MCF 10A (cell line): ENCODE data around the gene GXYLT2. TPM values are rescaled to one million over a fixed set of nuclear protein-coding genes. Genes with fewer than 3 reads are reported as not detected.

Source experiments
- BruUV-seq: library from RNA; stranded (reverse); fragments of 400-500 nt; replicated peaks from 2 replicates; lab custom pipeline; 2021; lab: Mats Ljungman, UMichigan
- CTCF ChIA-PET: fragments of 300-600 bp; sonication (Branson Sonifier 250); formaldehyde crosslinking; extraction: SDS; loops from one replicate; lab custom pipeline; 2021; ENCODE audit warnings: antibody characterized with exemption, inconsistent platforms; lab: Yijun Ruan, JAX
- POLR2A ChIA-PET: fragments of 300-600, 350-650 bp; sonication (Branson Sonifier 250); formaldehyde crosslinking; extraction: SDS; loops from one replicate; lab custom pipeline; 2020; ENCODE audit warnings: antibody characterized with exemption, inconsistent platforms; lab: Yijun Ruan, JAX
- DNase-seq: peaks from one replicate; pipeline ENCODE4 v3.0.0-alpha.2; 2018; ENCODE audit not compliant: unreplicated experiment
- H3K27ac Mint-ChIP-seq: one replicate; pipeline ENCODE4 v1.8.0; 2022; ENCODE audit warnings: mild to moderate bottlenecking, low read depth, mixed read lengths; ENCODE audit not compliant: unreplicated experiment
- H3K27me3 Mint-ChIP-seq: one replicate; pipeline ENCODE4 v1.8.0; 2022; ENCODE audit warnings: mixed read lengths; ENCODE audit not compliant: insufficient read depth, unreplicated experiment
- H3K36me3 Mint-ChIP-seq: one replicate; pipeline ENCODE4 v1.8.0; 2022; ENCODE audit warnings: mild to moderate bottlenecking, moderate library complexity, mixed read lengths; ENCODE audit not compliant: insufficient read depth, unreplicated experiment
- H3K4me1 Mint-ChIP-seq: one replicate; pipeline ENCODE4 v1.8.0; 2022; ENCODE audit warnings: mixed read lengths; ENCODE audit not compliant: insufficient read depth, unreplicated experiment
- H3K4me3 Mint-ChIP-seq: one replicate; pipeline ENCODE4 v1.8.0; 2022; ENCODE audit warnings: mild to moderate bottlenecking, moderate library complexity, mixed read lengths; ENCODE audit not compliant: unreplicated experiment
- H3K9me3 Mint-ChIP-seq: one replicate; pipeline ENCODE4 v1.8.0; 2022; ENCODE audit warnings: mixed read lengths; ENCODE audit not compliant: unreplicated experiment
- intact Hi-C: fragments of 100-400 bp; cut with micrococcal nuclease; formaldehyde crosslinking; loops from 2 replicates; pipeline ENCODE4 v1.14.1; 2022
- total RNA-seq: library from RNA; stranded (reverse); gene quantifications from 2 replicates; pipeline ENCODE4 v1.2.3, GENCODE V29; 2022
- TF ChIP-seq, protein P1 (sequence below): fragments of 200-600 bp; IDR thresholded peaks from one replicate; pipeline ENCODE4 v1.8.0; 2022; ENCODE audit warnings: antibody characterized with exemption, mild to moderate bottlenecking; ENCODE audit not compliant: unreplicated experiment

GXYLT2 gene
- total RNA-seq, 1 experiment from 2014 or later = 3.9 TPM

GRCh38 chr3:72846166-72846565 is 41.7 kb upstream of the GXYLT2 start:
- peaks cover 14% of the 10 kb centered on the region for H3K36me3 Mint-ChIP-seq
- BruUV-seq = no TSS peak
- intact Hi-C loops = loop anchor here (5.0 kb wide), 1 partner anchor 656 kb away; no protein-coding TSS in a partner anchor
- H3K4me1 Mint-ChIP-seq = peaks cover 32% of the 10 kb centered on the region
- POLR2A ChIA-PET = interaction anchor here (0.9 kb wide), 1 partner anchor 8 kb away, joined by 3 read pairs; no protein-coding TSS in a partner anchor
- CTCF ChIA-PET = interaction anchor here (0.6 to 10.5 kb wide), 6 partner anchors 76 to 845 kb away, joined by 3 to 221 read pairs (median 3); no protein-coding TSS in a partner anchor
- H3K4me3 Mint-ChIP-seq = no peak overlapping the region
- H3K27ac Mint-ChIP-seq = peak overlapping the region; percentile 89
- H3K9me3 Mint-ChIP-seq = no peaks in the 10 kb centered on the region
- TF ChIP-seq, protein P1, sequence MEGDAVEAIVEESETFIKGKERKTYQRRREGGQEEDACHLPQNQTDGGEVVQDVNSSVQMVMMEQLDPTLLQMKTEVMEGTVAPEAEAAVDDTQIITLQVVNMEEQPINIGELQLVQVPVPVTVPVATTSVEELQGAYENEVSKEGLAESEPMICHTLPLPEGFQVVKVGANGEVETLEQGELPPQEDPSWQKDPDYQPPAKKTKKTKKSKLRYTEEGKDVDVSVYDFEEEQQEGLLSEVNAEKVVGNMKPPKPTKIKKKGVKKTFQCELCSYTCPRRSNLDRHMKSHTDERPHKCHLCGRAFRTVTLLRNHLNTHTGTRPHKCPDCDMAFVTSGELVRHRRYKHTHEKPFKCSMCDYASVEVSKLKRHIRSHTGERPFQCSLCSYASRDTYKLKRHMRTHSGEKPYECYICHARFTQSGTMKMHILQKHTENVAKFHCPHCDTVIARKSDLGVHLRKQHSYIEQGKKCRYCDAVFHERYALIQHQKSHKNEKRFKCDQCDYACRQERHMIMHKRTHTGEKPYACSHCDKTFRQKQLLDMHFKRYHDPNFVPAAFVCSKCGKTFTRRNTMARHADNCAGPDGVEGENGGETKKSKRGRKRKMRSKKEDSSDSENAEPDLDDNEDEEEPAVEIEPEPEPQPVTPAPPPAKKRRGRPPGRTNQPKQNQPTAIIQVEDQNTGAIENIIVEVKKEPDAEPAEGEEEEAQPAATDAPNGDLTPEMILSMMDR = no peak
- no peaks in the 10 kb centered on the region for H3K27me3 Mint-ChIP-seq
- no peak for DNase-seq

DNA sequence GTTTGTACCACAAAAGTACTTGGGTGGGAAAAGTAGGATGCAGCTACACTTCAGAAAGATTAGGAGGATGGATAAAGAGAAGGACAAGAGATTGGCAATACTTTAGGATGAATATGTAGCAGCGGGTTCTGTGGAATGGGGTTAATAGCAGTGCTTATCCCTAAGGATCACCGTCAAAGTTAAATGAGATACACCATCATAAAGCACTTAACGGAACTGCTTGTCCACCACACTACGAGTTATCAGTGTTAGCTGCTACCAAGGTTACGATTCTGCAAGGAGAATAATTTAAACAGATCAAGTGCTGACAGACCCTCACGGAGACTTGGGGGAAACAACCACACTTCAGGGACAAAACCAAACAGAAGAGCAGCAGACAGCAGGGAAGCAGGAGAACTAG is 40.6 kb upstream of the GXYLT2 start:
- Mint-ChIP-seq H3K9me3 (no peaks in the 10 kb centered on the region), H3K36me3 (peaks cover 8% of the 10 kb centered on the region), H3K27ac (peak overlapping the region; percentile 89), H3K27me3 (no peaks in the 10 kb centered on the region), H3K4me3 (peak overlapping the region; percentile 91), H3K4me1 (peaks cover 32% of the 10 kb centered on the region)
- TF ChIP-seq, protein P1 = no peak
- intact Hi-C loops = loop anchor here (5.0 kb wide), 1 partner anchor 655 kb away; no protein-coding TSS in a partner anchor
- DNase-seq = no peak
- no TSS peak for BruUV-seq
- ChIA-PET CTCF (interaction anchor here (0.6 to 10.5 kb wide), 3 partner anchors 209 to 1677 kb away, joined by 3 to 221 read pairs (median 65); no protein-coding TSS in a partner anchor), POLR2A (interaction anchor here (0.8 to 1.9 kb wide), 9 partner anchors 13 to 216 kb away, joined by 3 to 13 read pairs (median 4); partner anchors contain the start of gene GXYLT2)

- intact Hi-C loops = loop anchor here (5.0 kb wide), 1 partner anchor 654 kb away; no protein-coding TSS in a partner anchor
- Mint-ChIP-seq H3K4me1 (peaks cover 32% of the 10 kb centered on the region), H3K27ac (peak within 1 kb of the TSS; percentile 89), H3K4me3 (peak within 1 kb of the TSS; percentile 91), H3K36me3 (peaks cover 8% of the 10 kb centered on the region), H3K27me3 (no peaks in the 10 kb centered on the region), H3K9me3 (no peaks in the 10 kb centered on the region)
- ChIA-PET POLR2A (interaction anchor here (0.8 to 1.9 kb wide), 20 partner anchors 14 to 509 kb away, joined by 3 to 13 read pairs (median 4); partner anchors contain the start of genes GXYLT2 and PPP4R2), CTCF (interaction anchor here (0.6 to 10.5 kb wide), 10 partner anchors 35 to 1678 kb away, joined by 3 to 221 read pairs (median 3); no protein-coding TSS in a partner anchor)
- TF ChIP-seq, protein P1 = no peak
- BruUV-seq = TSS peak; percentile 39
- DNase-seq = peak; percentile 96
Observed at GRCh38 chr3:72847751-72848702, 39.8 kb upstream of the GXYLT2 start, which contains the start of gene SHQ1. Gene SHQ1, minus strand, starts transcription at chr3:72848445. Its CDS starts 105 bp downstream, at chr3:72848340.
